ENCODE data around the gene FRMD4A.
"Not testable (repeated sequence)": the region's sequence is repeated elsewhere in the genome, so short reads cannot be mapped to it uniquely, and the experiment has no call there.

FRMD4A gene

DNA sequence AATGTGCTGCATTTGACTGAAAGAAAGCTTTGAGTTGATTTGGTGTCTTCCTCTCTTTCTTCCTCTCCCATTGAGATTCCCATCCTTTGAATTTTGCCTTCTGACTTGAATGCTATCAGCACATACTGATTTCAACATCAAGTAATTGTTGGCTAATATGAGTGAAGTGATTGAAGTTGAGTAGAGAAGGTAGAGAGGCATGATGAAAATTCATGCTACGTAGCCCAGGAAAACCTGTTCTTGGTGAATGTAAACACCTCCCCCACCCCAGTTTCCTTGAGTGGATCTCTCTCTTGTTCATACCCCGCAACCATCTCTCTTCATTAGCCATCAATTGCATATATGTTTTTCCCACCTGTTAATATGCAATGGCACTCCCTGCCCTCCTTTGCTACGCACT, 193.3 kb downstream of the FRMD4A start:
- H3K27ac ChIP-seq (ENCODE audit: low read depth, low read length) = no peak overlapping the region
- no peak for TF ChIP-seq EZH2phosphoT487 (IDR thresholded peaks at IDR 0.05; ENCODE audit: borderline replicate concordance, low read length)
- TF ChIP-seq, protein P1, sequence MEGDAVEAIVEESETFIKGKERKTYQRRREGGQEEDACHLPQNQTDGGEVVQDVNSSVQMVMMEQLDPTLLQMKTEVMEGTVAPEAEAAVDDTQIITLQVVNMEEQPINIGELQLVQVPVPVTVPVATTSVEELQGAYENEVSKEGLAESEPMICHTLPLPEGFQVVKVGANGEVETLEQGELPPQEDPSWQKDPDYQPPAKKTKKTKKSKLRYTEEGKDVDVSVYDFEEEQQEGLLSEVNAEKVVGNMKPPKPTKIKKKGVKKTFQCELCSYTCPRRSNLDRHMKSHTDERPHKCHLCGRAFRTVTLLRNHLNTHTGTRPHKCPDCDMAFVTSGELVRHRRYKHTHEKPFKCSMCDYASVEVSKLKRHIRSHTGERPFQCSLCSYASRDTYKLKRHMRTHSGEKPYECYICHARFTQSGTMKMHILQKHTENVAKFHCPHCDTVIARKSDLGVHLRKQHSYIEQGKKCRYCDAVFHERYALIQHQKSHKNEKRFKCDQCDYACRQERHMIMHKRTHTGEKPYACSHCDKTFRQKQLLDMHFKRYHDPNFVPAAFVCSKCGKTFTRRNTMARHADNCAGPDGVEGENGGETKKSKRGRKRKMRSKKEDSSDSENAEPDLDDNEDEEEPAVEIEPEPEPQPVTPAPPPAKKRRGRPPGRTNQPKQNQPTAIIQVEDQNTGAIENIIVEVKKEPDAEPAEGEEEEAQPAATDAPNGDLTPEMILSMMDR (IDR thresholded peaks at IDR 0.05; ENCODE audit: low read depth, low read length, poor library complexity, severe bottlenecking) = no peak
- H3K27me3 ChIP-seq (ENCODE audit: control insufficient read depth, low read length) = no peaks in the 10 kb centered on the region
- H3K9me2 ChIP-seq (replicated peaks; ENCODE audit: control insufficient read depth, low read length) = no peaks in the 10 kb centered on the region; the same call in 1 of the 2 replicates
- H4K20me1 ChIP-seq (ENCODE audit: control insufficient read depth, insufficient read depth, low read depth, low read length) = no peaks in the 10 kb centered on the region
- H3K79me2 ChIP-seq (ENCODE audit: control insufficient read depth, low read length) = no peaks in the 10 kb centered on the region
- H3K9me3 ChIP-seq (ENCODE audit: control insufficient read depth, insufficient read depth, low read length) = no peaks in the 10 kb centered on the region
- H3F3A ChIP-seq (ENCODE audit: control insufficient read depth, insufficient read depth) = no peaks in the 10 kb centered on the region
- H3K36me3 ChIP-seq (ENCODE audit: control insufficient read depth, low read length) = no peaks in the 10 kb centered on the region
- H3K4me1 ChIP-seq (ENCODE audit: control insufficient read depth, low read length) = no peaks in the 10 kb centered on the region
- H3K4me3 ChIP-seq (ENCODE audit: low read length) = no peak overlapping the region
- H3K4me2 ChIP-seq (ENCODE audit: low read length) = no peak overlapping the region

DNA sequence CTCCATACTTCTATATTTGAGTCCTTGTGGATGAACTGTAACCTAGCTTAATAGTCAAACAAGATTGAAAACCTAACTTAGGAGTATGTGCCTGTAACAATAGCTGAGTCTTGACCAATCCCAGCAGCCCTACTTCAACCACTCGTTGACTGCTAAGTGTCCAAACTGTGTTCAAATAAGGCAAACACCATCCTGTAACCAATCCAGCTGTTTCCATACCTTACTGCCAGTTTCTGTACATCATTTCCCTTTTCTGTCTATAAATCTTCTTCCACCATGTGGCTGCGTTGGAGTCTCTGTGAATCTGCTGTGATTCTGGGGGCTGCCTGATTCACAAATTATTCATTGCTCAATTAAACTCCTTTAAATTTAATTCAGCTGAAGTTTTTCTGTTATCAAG, 195.5 kb downstream of the FRMD4A start:
- H3K36me3 ChIP-seq (ENCODE audit: control insufficient read depth, low read length); H3F3A ChIP-seq (ENCODE audit: control insufficient read depth, insufficient read depth); H3K9me3 ChIP-seq (ENCODE audit: control insufficient read depth, insufficient read depth, low read length); H4K20me1 ChIP-seq (ENCODE audit: control insufficient read depth, insufficient read depth, low read depth, low read length); H3K9me2 ChIP-seq (replicated peaks; ENCODE audit: control insufficient read depth, low read length); H3K27ac ChIP-seq (ENCODE audit: low read depth, low read length); H3K4me3 ChIP-seq (ENCODE audit: low read length); H3K27me3 ChIP-seq (ENCODE audit: control insufficient read depth, low read length); H3K4me1 ChIP-seq (ENCODE audit: control insufficient read depth, low read length); H3K79me2 ChIP-seq (ENCODE audit: control insufficient read depth, low read length); H3K4me2 ChIP-seq (ENCODE audit: low read length): not testable (repeated sequence)

DNA sequence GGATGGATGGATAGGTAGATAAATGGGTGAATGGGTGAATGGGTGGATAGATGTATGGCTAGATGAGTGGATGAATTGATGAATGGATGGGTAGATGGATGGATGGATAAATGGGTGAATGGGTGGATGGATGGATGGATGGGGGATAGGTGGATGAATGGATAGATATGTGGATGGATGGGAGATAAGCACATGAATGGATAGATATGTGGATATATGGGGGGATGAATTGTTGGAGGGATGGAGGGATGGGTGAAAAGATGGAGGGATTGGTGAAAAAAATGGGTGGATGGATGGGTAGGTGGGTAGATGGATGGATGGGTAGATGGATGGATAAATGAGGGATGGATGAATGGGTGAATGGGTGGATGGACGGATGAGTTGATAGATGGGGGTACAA, 196.4 kb downstream of the FRMD4A start:
- H3K27me3 ChIP-seq (ENCODE audit: control insufficient read depth, low read length) = peaks cover 2% of the 10 kb centered on the region; the same call in 1 of the 2 replicates
- no peaks in the 10 kb centered on the region for H3F3A ChIP-seq (ENCODE audit: control insufficient read depth, insufficient read depth)
- H3K4me3 ChIP-seq (ENCODE audit: low read length) = no peak overlapping the region
- TF ChIP-seq, protein P1 (IDR thresholded peaks at IDR 0.05; ENCODE audit: low read depth, low read length, poor library complexity, severe bottlenecking) = no peak
- H3K4me1 ChIP-seq (ENCODE audit: control insufficient read depth, low read length) = no peaks in the 10 kb centered on the region
- H3K9me3 ChIP-seq (ENCODE audit: control insufficient read depth, insufficient read depth, low read length) = no peaks in the 10 kb centered on the region
- H3K27ac ChIP-seq (ENCODE audit: low read depth, low read length) = no peak overlapping the region
- no peaks in the 10 kb centered on the region; the same call in 1 of the 2 replicates for H3K9me2 ChIP-seq (replicated peaks; ENCODE audit: control insufficient read depth, low read length)
- H4K20me1 ChIP-seq (ENCODE audit: control insufficient read depth, insufficient read depth, low read depth, low read length) = no peaks in the 10 kb centered on the region
- no peak overlapping the region for H3K4me2 ChIP-seq (ENCODE audit: low read length)
- H3K36me3 ChIP-seq (ENCODE audit: control insufficient read depth, low read length) = no peaks in the 10 kb centered on the region
- no peaks in the 10 kb centered on the region for H3K79me2 ChIP-seq (ENCODE audit: control insufficient read depth, low read length)

DNA sequence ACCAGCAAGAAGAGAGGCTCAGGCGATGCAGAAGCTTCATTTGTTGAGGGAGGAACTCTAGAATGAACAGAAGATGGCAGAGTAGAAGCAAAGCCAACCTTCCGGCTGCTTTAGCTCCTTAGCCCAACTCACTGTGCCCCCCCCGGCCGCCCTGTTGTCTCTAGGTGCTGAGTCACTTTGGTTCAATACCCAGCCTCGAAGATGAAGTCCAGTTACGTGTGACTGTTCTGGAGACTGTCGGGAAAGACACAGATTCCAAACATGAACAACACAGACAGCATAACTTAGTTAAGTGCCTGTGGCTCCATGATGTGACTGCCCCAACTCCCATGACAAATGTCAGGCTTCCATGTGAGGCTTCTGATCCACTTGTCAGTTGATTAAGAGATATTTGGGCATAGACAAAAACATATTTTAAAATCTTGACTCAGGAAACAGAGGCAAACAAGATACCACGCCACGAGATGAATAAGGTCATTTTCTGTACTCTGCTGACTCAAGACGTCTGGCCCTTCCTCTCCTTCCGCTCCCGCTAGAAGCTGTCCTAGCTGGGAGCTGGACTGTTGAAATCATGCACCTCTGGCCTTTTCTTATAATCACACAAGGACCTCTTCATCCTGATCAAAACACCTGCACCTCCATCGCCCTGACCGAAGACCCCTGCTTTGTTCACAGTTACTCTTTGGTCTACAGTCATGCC, 199.3 kb downstream of the FRMD4A start:
- Histone ChIP-seq H3K27ac (ENCODE audit: low read depth, low read length) (no peak overlapping the region), H3F3A (ENCODE audit: control insufficient read depth, insufficient read depth) (no peaks in the 10 kb centered on the region), H3K36me3 (ENCODE audit: control insufficient read depth, low read length) (no peaks in the 10 kb centered on the region), H3K9me2 (replicated peaks; ENCODE audit: control insufficient read depth, low read length) (no peaks in the 10 kb centered on the region; the same call in 1 of the 2 replicates), H3K27me3 (ENCODE audit: control insufficient read depth, low read length) (peaks cover 6% of the 10 kb centered on the region), H3K4me1 (ENCODE audit: control insufficient read depth, low read length) (peaks cover 9% of the 10 kb centered on the region), H3K9me3 (ENCODE audit: control insufficient read depth, insufficient read depth, low read length) (no peaks in the 10 kb centered on the region), H3K79me2 (ENCODE audit: control insufficient read depth, low read length) (no peaks in the 10 kb centered on the region), H3K4me3 (ENCODE audit: low read length) (no peak overlapping the region), H4K20me1 (ENCODE audit: control insufficient read depth, insufficient read depth, low read depth, low read length) (no peaks in the 10 kb centered on the region), H3K4me2 (ENCODE audit: low read length) (no peak overlapping the region)
- TF ChIP-seq EZH2phosphoT487 (IDR thresholded peaks at IDR 0.05; ENCODE audit: borderline replicate concordance, low read length) = no peak
- TF ChIP-seq, protein P1 (IDR thresholded peaks at IDR 0.05; ENCODE audit: low read depth, low read length, poor library complexity, severe bottlenecking) = no peak
